GM18868 (cell line): Measurements from ENCODE around the gene CLCNKB.

ENCODE experiments used
- ATAC-seq: cut with Tn5 transposase; IDR thresholded peaks from one replicate; pipeline ENCODE4 v1.9.1; 2021; ENCODE audit warnings: mild to moderate bottlenecking, moderate library complexity; ENCODE audit not compliant: unreplicated experiment

CLCNKB gene

GRCh38 chr1:16091296-16091695 lies 47.7 kb downstream of the CLCNKB start:
- ATAC-seq, result no peak

GRCh38 chr1:16092097-16092922 lies 48.7 kb downstream of the CLCNKB start:
- no peak for ATAC-seq

- ATAC-seq, result no peak
These were observed 49.4 kb downstream of the CLCNKB start for GRCh38 chr1:16092923-16093511.

GRCh38 chr1:16093611-16094010 lies 50.0 kb downstream of the CLCNKB start:
- no peak for ATAC-seq

GRCh38 chr1:16094453-16095158 lies 51.0 kb downstream of the CLCNKB start:
- no peak for ATAC-seq

- no peak for ATAC-seq
These were observed 51.9 kb downstream of the CLCNKB start for GRCh38 chr1:16095447-16095846.

GRCh38 chr1:16099412-16099811 lies 55.8 kb downstream of the CLCNKB start:
- no peak for ATAC-seq

- no peak for ATAC-seq
These were observed 58.0 kb downstream of the CLCNKB start for GRCh38 chr1:16101623-16102022.
